ENCODE measurements around the gene POLD1. TPM values are rescaled to one million over a fixed set of nuclear protein-coding genes. Genes with fewer than 3 reads are reported as not detected.
A peak's percentile ranks its signal among the peaks of the same experiment; 100 is the strongest.

The POLD1 gene
- total and polyA plus RNA-seq, 2 experiments from 2014 or later, result 111 to 173 TPM

- peak overlapping the region; percentile 1; the same call in 1 of the 3 replicates for H3K4me3 Mint-ChIP-seq
- Histone ChIP-seq H3K27me3 (ENCODE audit: insufficient read depth) (no peaks in the 10 kb centered on the region), H3K36me3 (ENCODE audit: insufficient read depth) (peaks cover 19% of the 10 kb centered on the region), H2AFZ (no peak overlapping the region), H3K9me2 (ENCODE audit: insufficient read depth) (no peaks in the 10 kb centered on the region), H3K4me1 (ENCODE audit: insufficient read depth) (peaks cover 18% of the 10 kb centered on the region), H3K4me2 (no peak overlapping the region), H3F3A (replicated peaks; ENCODE audit: low read depth) (peaks cover 6% of the 10 kb centered on the region), H3K79me2 (replicated peaks; ENCODE audit: insufficient read depth) (peaks cover 67% of the 10 kb centered on the region), H4K20me1 (replicated peaks; ENCODE audit: insufficient read depth) (peaks cover 8% of the 10 kb centered on the region), H3K27ac (ENCODE audit: low read depth) (no peak overlapping the region), H3K4me3 (no peak overlapping the region)
- H3K4me1 Mint-ChIP-seq, result peaks cover 21% of the 10 kb centered on the region
- peak overlapping the region; percentile 46; the same call in 1 of the 2 replicates for H3K27ac Mint-ChIP-seq
- ATAC-seq, result no peak
- no peak for DNase-seq (ENCODE audit: low spot score)
- H3K36me3 Mint-ChIP-seq (ENCODE audit: low read depth), result peaks cover 66% of the 10 kb centered on the region
- H3K27me3 Mint-ChIP-seq (ENCODE audit: insufficient read depth, low read depth, poor library complexity), result peaks cover 16% of the 10 kb centered on the region
- TF ChIP-seq CTCF (conservative IDR thresholded peaks at IDR 0.05; ENCODE audit: low read depth in 2 of 2), result no peak
- TF ChIP-seq, protein P1, sequence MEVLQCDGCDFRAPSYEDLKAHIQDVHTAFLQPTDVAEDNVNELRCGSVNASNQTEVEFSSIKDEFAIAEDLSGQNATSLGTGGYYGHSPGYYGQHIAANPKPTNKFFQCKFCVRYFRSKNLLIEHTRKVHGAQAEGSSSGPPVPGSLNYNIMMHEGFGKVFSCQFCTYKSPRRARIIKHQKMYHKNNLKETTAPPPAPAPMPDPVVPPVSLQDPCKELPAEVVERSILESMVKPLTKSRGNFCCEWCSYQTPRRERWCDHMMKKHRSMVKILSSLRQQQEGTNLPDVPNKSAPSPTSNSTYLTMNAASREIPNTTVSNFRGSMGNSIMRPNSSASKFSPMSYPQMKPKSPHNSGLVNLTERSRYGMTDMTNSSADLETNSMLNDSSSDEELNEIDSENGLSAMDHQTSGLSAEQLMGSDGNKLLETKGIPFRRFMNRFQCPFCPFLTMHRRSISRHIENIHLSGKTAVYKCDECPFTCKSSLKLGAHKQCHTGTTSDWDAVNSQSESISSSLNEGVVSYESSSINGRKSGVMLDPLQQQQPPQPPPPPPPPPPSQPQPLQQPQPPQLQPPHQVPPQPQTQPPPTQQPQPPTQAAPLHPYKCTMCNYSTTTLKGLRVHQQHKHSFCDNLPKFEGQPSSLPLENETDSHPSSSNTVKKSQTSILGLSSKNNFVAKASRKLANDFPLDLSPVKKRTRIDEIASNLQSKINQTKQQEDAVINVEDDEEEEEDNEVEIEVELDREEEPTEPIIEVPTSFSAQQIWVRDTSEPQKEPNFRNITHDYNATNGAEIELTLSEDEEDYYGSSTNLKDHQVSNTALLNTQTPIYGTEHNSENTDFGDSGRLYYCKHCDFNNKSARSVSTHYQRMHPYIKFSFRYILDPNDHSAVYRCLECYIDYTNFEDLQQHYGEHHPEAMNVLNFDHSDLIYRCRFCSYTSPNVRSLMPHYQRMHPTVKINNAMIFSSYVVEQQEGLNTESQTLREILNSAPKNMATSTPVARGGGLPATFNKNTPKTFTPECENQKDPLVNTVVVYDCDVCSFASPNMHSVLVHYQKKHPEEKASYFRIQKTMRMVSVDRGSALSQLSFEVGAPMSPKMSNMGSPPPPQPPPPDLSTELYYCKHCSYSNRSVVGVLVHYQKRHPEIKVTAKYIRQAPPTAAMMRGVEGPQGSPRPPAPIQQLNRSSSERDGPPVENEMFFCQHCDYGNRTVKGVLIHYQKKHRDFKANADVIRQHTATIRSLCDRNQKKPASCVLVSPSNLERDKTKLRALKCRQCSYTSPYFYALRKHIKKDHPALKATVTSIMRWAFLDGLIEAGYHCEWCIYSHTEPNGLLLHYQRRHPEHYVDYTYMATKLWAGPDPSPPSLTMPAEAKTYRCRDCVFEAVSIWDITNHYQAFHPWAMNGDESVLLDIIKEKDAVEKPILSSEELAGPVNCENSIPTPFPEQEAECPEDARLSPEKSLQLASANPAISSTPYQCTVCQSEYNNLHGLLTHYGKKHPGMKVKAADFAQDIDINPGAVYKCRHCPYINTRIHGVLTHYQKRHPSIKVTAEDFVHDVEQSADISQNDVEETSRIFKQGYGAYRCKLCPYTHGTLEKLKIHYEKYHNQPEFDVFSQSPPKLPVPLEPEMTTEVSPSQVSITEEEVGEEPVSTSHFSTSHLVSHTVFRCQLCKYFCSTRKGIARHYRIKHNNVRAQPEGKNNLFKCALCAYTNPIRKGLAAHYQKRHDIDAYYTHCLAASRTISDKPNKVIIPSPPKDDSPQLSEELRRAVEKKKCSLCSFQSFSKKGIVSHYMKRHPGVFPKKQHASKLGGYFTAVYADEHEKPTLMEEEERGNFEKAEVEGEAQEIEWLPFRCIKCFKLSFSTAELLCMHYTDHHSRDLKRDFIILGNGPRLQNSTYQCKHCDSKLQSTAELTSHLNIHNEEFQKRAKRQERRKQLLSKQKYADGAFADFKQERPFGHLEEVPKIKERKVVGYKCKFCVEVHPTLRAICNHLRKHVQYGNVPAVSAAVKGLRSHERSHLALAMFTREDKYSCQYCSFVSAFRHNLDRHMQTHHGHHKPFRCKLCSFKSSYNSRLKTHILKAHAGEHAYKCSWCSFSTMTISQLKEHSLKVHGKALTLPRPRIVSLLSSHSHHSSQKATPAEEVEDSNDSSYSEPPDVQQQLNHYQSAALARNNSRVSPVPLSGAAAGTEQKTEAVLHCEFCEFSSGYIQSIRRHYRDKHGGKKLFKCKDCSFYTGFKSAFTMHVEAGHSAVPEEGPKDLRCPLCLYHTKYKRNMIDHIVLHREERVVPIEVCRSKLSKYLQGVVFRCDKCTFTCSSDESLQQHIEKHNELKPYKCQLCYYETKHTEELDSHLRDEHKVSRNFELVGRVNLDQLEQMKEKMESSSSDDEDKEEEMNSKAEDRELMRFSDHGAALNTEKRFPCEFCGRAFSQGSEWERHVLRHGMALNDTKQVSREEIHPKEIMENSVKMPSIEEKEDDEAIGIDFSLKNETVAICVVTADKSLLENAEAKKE (CRISPR knock-in tag; IDR thresholded peaks at IDR 0.05), result no peak
- no peak for TF ChIP-seq CREB1 (CRISPR knock-in tag; IDR thresholded peaks at IDR 0.05; ENCODE audit: low read depth)
- no peak for TF ChIP-seq ETS1 (IDR thresholded peaks at IDR 0.05)
- TF ChIP-seq ZNF114 (CRISPR knock-in tag; IDR thresholded peaks at IDR 0.05), result no peak
- TF ChIP-seq EZH2 (IDR thresholded peaks at IDR 0.05; ENCODE audit: low read depth, unreplicated experiment), result no peak
- no peak for TF ChIP-seq STAT1 (IDR thresholded peaks at IDR 0.05; ENCODE audit: unreplicated experiment)
- no peak for TF ChIP-seq NANOG (IDR thresholded peaks at IDR 0.05; ENCODE audit: borderline replicate concordance)
- no peak for TF ChIP-seq JUNB (IDR thresholded peaks at IDR 0.05; ENCODE audit: unreplicated experiment)
- TF ChIP-seq POLR2AphosphoS5 (IDR thresholded peaks at IDR 0.05; ENCODE audit: low read depth), result no peak
- TF ChIP-seq EZH2phosphoT487 (IDR thresholded peaks at IDR 0.05; ENCODE audit: unreplicated experiment), result no peak
- TF ChIP-seq ZNF331 (CRISPR knock-in tag; IDR thresholded peaks at IDR 0.05; ENCODE audit: low read depth), result no peak
- TF ChIP-seq REST (IDR thresholded peaks at IDR 0.05; ENCODE audit: unreplicated experiment), result no peak
- H3K9me3 Mint-ChIP-seq, result peaks cover 23% of the 10 kb centered on the region
Measured at GRCh38 chr19:50387176-50387867, 3.2 kb downstream of the POLD1 start.

Measured in GM23338 (cell line).